GM23338 (cell line): ENCODE results near the gene SLITRK2.

Source experiments
- CREB1 ChIP-seq: fragments of 250-450 bp; sonication (Bioruptor Pico); IDR thresholded peaks from 2 replicates; pipeline ENCODE4 v1.5.0; 2020; ENCODE audit warnings: low read depth, mild to moderate bottlenecking, moderate library complexity
- EZH2 ChIP-seq: fragments of 200-600 bp; sonication (generic); IDR thresholded peaks from one replicate; pipeline ENCODE4 v1.8.0; 2017; ENCODE audit warnings: antibody characterized with exemption, mild to moderate bottlenecking, low read depth; ENCODE audit not compliant: unreplicated experiment
- EZH2phosphoT487 ChIP-seq: fragments of 200-600 bp; sonication (generic); IDR thresholded peaks from one replicate; pipeline ENCODE4 v1.8.1; 2018; ENCODE audit warnings: antibody characterized with exemption; ENCODE audit not compliant: unreplicated experiment
- POLR2AphosphoS5 ChIP-seq: IDR thresholded peaks from 2 replicates; pipeline ENCODE4 v1.6.1; 2016; ENCODE audit warnings: antibody characterized with exemption, low read depth
- TF ChIP-seq, protein P1 (sequence below): IDR thresholded peaks from 2 replicates; pipeline ENCODE4 v1.6.1; 2016; ENCODE audit warnings: antibody characterized with exemption
- TF ChIP-seq, protein P2 (sequence below), 2 experiments: fragments of 200-600 bp in 1 of 2; sonication (generic) in 1 of 2; conservative IDR thresholded peaks; 2 replicates each; pipeline versions ENCODE4 v1.5.1 to v1.6.1; 2016 to 2017; ENCODE audit warnings: antibody characterized with exemption in 2 of 2, low read depth in 2 of 2, mild to moderate bottlenecking in 2 of 2, moderate library complexity in 1 of 2
- TF ChIP-seq, protein P3 (sequence below): IDR thresholded peaks from one replicate; pipeline ENCODE4 v1.6.1; 2018; ENCODE audit warnings: antibody characterized with exemption; ENCODE audit not compliant: unreplicated experiment

DNA sequence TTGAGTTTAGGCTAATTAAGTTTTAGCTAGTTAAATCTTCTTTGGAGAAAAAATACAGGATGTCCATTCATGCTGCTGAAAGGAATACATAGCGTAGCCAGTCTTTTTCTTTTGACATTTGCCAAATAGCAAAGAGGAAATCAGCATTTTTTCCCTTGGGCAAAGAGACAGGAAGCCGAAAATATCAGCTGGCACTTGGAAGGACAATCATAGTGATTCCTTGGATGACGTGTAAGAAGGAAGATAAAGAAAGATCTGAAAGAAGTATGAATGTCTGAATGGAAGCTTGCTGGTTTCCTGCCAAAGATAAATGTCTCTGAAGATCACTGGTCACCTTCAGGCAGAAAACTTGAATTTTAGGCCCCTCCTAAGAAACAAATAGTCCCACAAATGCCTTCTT lies 44.2 kb downstream of the SLITRK2 start:
- TF ChIP-seq, protein P1, sequence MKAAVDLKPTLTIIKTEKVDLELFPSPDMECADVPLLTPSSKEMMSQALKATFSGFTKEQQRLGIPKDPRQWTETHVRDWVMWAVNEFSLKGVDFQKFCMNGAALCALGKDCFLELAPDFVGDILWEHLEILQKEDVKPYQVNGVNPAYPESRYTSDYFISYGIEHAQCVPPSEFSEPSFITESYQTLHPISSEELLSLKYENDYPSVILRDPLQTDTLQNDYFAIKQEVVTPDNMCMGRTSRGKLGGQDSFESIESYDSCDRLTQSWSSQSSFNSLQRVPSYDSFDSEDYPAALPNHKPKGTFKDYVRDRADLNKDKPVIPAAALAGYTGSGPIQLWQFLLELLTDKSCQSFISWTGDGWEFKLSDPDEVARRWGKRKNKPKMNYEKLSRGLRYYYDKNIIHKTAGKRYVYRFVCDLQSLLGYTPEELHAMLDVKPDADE = no peak
- TF ChIP-seq, protein P2, sequence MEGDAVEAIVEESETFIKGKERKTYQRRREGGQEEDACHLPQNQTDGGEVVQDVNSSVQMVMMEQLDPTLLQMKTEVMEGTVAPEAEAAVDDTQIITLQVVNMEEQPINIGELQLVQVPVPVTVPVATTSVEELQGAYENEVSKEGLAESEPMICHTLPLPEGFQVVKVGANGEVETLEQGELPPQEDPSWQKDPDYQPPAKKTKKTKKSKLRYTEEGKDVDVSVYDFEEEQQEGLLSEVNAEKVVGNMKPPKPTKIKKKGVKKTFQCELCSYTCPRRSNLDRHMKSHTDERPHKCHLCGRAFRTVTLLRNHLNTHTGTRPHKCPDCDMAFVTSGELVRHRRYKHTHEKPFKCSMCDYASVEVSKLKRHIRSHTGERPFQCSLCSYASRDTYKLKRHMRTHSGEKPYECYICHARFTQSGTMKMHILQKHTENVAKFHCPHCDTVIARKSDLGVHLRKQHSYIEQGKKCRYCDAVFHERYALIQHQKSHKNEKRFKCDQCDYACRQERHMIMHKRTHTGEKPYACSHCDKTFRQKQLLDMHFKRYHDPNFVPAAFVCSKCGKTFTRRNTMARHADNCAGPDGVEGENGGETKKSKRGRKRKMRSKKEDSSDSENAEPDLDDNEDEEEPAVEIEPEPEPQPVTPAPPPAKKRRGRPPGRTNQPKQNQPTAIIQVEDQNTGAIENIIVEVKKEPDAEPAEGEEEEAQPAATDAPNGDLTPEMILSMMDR (conservative IDR thresholded peaks at IDR 0.05; ENCODE audit: low read depth in 2 of 2) = no peak
- no peak for TF ChIP-seq EZH2
- TF ChIP-seq POLR2AphosphoS5 = no peak
- no peak for TF ChIP-seq EZH2phosphoT487
- TF ChIP-seq, protein P3, sequence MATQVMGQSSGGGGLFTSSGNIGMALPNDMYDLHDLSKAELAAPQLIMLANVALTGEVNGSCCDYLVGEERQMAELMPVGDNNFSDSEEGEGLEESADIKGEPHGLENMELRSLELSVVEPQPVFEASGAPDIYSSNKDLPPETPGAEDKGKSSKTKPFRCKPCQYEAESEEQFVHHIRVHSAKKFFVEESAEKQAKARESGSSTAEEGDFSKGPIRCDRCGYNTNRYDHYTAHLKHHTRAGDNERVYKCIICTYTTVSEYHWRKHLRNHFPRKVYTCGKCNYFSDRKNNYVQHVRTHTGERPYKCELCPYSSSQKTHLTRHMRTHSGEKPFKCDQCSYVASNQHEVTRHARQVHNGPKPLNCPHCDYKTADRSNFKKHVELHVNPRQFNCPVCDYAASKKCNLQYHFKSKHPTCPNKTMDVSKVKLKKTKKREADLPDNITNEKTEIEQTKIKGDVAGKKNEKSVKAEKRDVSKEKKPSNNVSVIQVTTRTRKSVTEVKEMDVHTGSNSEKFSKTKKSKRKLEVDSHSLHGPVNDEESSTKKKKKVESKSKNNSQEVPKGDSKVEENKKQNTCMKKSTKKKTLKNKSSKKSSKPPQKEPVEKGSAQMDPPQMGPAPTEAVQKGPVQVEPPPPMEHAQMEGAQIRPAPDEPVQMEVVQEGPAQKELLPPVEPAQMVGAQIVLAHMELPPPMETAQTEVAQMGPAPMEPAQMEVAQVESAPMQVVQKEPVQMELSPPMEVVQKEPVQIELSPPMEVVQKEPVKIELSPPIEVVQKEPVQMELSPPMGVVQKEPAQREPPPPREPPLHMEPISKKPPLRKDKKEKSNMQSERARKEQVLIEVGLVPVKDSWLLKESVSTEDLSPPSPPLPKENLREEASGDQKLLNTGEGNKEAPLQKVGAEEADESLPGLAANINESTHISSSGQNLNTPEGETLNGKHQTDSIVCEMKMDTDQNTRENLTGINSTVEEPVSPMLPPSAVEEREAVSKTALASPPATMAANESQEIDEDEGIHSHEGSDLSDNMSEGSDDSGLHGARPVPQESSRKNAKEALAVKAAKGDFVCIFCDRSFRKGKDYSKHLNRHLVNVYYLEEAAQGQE = no peak
- no peak for TF ChIP-seq CREB1 (CRISPR knock-in tag)
